Esophagus mucosa (tissue), 1 donor: ENCODE measurements around the gene LSM8. TPM values are rescaled to one million over a fixed set of nuclear protein-coding genes. Genes with fewer than 3 reads are reported as not detected.
"Not testable (repeated sequence)": the region's sequence is repeated elsewhere in the genome, so short reads cannot be mapped to it uniquely, and the experiment has no call there.

Source experiments
- ATAC-seq: fragments of 200-7000 bp; cut with Tn5 transposase; one replicate; pipeline ENCODE4 v1.9.1; 2020
- total RNA-seq: library from RNA; stranded (reverse); gene quantifications from one replicate; pipeline ENCODE4 v1.2.4, GENCODE V29; 2023
- donor health status: DM: yes; HTN: yes; CAD: no.

LSM8 gene
- 17.3 TPM for total RNA-seq

GRCh38 chr7:118183786-118184564 is at the start of gene LSM8:
LSM8 (plus strand) TSS chr7:118184164; CDS start chr7:118184224, 60 bp downstream.
- ATAC-seq: peak; percentile 100

GRCh38 chr7:118134420-118134819 is 49.5 kb upstream of the LSM8 start:
- ATAC-seq: not testable (repeated sequence)

- ATAC-seq: no peak
These were observed 43.5 kb upstream of the LSM8 start for GRCh38 chr7:118140468-118140867.

GRCh38 chr7:118142012-118142411 is 42.0 kb upstream of the LSM8 start:
- no peak for ATAC-seq

GRCh38 chr7:118148930-118149329 is 35.0 kb upstream of the LSM8 start:
- no peak for ATAC-seq

GRCh38 chr7:118149394-118149793 is 34.6 kb upstream of the LSM8 start:
- ATAC-seq: no peak

GRCh38 chr7:118151671-118152070 is 32.3 kb upstream of the LSM8 start:
- no peak for ATAC-seq

GRCh38 chr7:118152149-118152548 is 31.8 kb upstream of the LSM8 start:
- ATAC-seq: no peak

- no peak for ATAC-seq
These were observed 31.3 kb upstream of the LSM8 start for GRCh38 chr7:118152654-118153053.

GRCh38 chr7:118153551-118154177 is 30.3 kb upstream of the LSM8 start:
- ATAC-seq: peak; percentile 48

GRCh38 chr7:118158766-118159165 is 25.2 kb upstream of the LSM8 start:
- ATAC-seq: no peak

GRCh38 chr7:118169146-118169545 is 14.8 kb upstream of the LSM8 start:
- ATAC-seq: no peak

GRCh38 chr7:118175740-118176139 is 8.2 kb upstream of the LSM8 start:
- no peak for ATAC-seq

- ATAC-seq: no peak
These were observed 4.8 kb upstream of the LSM8 start for GRCh38 chr7:118179191-118179590.

- ATAC-seq: no peak
These were observed 1.2 kb upstream of the LSM8 start for GRCh38 chr7:118182593-118183427.

GRCh38 chr7:118183428-118183785 is 557 bp upstream of the LSM8 start:
- ATAC-seq: no peak

GRCh38 chr7:118184565-118184940 is 589 bp downstream of the LSM8 start:
- no peak for ATAC-seq

- ATAC-seq: no peak
These were observed 1.3 kb downstream of the LSM8 start for GRCh38 chr7:118185163-118185860.

GRCh38 chr7:118186501-118186900 is 2.5 kb downstream of the LSM8 start:
- ATAC-seq: no peak

- ATAC-seq: no peak
These were observed 10.6 kb downstream of the LSM8 start for GRCh38 chr7:118194571-118194970.

- ATAC-seq: peak; percentile 61
These were observed 12.0 kb downstream of the LSM8 start for GRCh38 chr7:118195837-118196474.

GRCh38 chr7:118202061-118202460 is 18.1 kb downstream of the LSM8 start:
- no peak for ATAC-seq
